ENCODE measurements around the gene RRH.

The RRH gene

DNA sequence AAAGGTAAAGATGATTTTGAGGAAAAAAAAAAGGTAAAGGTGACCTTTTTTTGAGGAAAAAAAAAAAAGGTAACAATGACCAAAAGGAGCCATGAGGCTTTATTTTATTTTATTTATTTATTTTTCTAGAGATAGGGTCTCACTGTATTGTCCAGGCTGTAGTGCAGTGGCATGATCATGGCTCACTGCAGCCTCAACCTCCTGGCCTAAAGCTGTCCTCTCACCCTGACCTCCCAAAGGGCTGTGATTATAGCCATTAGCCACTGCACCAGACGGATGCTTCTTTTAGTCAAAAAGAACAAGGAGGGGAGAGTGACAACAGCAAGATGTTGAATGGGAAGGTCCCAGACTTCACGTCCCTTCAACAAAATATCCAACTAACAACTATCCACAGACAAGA is 50.6 kb downstream of the RRH start:
- TF ChIP-seq, protein P1, sequence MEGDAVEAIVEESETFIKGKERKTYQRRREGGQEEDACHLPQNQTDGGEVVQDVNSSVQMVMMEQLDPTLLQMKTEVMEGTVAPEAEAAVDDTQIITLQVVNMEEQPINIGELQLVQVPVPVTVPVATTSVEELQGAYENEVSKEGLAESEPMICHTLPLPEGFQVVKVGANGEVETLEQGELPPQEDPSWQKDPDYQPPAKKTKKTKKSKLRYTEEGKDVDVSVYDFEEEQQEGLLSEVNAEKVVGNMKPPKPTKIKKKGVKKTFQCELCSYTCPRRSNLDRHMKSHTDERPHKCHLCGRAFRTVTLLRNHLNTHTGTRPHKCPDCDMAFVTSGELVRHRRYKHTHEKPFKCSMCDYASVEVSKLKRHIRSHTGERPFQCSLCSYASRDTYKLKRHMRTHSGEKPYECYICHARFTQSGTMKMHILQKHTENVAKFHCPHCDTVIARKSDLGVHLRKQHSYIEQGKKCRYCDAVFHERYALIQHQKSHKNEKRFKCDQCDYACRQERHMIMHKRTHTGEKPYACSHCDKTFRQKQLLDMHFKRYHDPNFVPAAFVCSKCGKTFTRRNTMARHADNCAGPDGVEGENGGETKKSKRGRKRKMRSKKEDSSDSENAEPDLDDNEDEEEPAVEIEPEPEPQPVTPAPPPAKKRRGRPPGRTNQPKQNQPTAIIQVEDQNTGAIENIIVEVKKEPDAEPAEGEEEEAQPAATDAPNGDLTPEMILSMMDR (IDR thresholded peaks at IDR 0.05; ENCODE audit: control extremely low read depth, extremely low read depth, low read depth, missing control alignments) = no peak
- CTCF ChIA-PET = no interaction called here
- POLR2A ChIA-PET = no interaction called here
- no peak for DNase-seq (ENCODE audit: extremely low spot score)

DNA sequence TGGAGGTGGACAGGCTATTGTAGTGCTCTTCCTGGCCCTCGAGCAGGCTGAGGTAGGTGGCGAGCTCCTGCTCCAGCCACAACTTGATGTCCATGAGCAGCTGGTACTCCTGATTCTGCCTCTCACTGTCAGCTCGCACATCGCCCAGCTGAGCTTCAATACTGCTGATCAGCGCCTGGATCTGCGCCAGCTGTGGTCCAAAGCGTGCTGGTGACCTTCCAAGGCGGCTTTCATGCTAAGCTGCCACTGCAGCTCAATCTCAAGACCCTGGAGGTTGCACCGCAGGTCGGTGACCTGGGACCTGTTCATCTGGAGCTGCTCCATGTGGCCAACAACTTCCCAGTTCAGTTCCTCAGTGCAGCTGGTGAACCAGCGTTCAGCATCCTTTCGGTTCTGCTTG is 51.3 kb downstream of the RRH start:
- ChIA-PET CTCF (no interaction called here), POLR2A (no interaction called here)
- TF ChIP-seq, protein P1 (IDR thresholded peaks at IDR 0.05; ENCODE audit: control extremely low read depth, extremely low read depth, low read depth, missing control alignments) = no peak
- no peak for DNase-seq (ENCODE audit: extremely low spot score)

DNA sequence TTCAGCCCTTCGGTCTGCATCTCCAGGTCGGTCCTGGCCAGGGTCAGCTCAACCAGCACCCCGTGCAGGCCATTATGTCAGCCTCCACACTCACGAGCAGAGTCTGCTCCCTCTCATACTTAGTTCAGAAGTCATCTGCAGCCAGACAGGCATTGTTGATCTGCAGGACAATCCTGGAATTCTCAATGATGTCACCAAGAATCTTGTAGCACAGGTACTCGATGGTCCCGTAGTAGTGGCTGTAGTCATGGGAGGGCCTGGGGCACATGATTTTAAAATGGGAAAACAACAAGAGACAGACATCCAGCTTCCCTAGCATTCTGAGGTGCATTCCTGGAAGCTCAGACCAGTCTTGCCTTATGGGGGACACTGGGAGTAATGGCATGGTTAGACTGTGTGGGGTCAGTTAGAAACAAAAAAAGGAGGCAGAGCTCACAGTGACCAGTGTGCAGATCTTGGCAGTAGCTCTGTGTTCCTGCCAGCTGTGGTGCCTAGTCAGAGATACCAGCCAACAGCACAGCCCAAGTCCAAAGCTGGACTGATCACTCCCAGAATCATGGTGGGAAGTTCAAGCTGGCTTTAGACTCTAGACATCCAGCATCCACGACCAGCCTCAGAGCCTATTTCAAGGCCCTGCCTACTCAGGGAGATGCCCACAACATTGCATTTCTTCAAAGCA is 52.0 kb downstream of the RRH start:
- TF ChIP-seq, protein P1 (IDR thresholded peaks at IDR 0.05; ENCODE audit: control extremely low read depth, extremely low read depth, low read depth, missing control alignments) = no peak
- POLR2A ChIA-PET = no interaction called here
- DNase-seq (ENCODE audit: extremely low spot score) = no peak
- CTCF ChIA-PET = no interaction called here

DNA sequence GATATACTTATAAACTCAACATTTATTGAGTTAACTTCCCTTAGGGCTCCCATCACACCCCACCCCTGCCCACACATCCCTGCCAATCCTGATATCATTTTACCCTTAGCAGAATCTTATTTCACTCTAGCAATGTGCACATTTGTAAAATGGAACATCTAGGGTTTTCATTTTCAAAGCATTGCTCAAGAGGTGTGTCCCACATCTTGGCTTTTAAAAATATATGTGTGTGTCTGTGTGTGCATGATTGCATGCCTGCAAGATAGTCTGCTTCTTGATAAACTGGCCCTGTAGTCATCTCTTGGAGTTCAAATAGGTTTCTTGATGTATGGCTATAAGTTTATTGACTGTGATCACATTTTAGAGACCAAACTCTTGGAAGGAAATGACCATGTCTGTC is 58.5 kb downstream of the RRH start:
- ChIA-PET POLR2A (no interaction called here), CTCF (no interaction called here)
- TF ChIP-seq, protein P1 (IDR thresholded peaks at IDR 0.05; ENCODE audit: control extremely low read depth, extremely low read depth, low read depth, missing control alignments) = no peak
- DNase-seq (ENCODE audit: extremely low spot score) = no peak

DNA sequence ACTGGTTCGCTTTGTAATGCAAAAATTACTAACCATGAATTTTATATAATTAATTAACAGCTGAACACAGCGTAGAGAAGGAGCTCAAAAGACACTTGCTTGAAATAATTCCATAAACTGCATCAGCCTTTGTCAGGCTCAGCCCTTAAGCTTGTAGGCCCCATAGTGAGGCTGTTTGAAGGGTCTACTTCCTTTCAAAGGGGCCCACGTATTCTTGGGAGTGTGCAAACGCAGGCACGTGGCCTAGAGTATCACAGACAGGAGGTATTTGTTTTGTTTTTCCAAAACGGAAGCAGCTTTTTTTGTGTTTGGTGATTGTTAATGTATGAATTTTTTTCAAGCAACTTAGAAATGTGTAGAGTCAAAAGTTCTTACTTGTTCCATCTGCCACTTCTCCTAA is 59.3 kb downstream of the RRH start:
- no peak for DNase-seq (ENCODE audit: extremely low spot score)
- ChIA-PET CTCF (no interaction called here), POLR2A (no interaction called here)
- TF ChIP-seq, protein P1 (IDR thresholded peaks at IDR 0.05; ENCODE audit: control extremely low read depth, extremely low read depth, low read depth, missing control alignments) = no peak

DNA sequence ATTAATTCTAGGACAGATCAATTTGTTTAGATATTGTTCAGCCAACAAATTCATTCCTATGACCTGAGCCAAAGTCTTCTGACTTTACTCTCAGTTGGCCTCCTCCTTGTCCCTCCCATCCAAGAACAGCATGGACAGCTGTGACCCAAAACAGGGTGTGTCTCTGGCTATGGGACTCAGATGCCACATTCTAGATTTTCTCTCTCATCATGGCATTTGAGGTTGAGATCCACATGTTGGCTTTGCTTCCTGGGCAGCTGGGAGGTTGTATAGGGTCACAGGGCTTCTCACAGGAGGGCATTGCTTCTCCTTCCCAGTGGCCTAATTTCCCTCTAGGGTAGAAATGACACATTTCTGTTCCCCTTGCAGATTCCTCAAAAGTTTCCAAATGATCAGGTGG is 62.3 kb downstream of the RRH start:
- ChIA-PET POLR2A (no interaction called here), CTCF (interaction anchor here (1.5 kb wide), 1 partner anchor 16 kb away, joined by 4 read pairs; no protein-coding TSS in a partner anchor)
- no peak for DNase-seq (ENCODE audit: extremely low spot score)
- TF ChIP-seq, protein P1 (IDR thresholded peaks at IDR 0.05; ENCODE audit: control extremely low read depth, extremely low read depth, low read depth, missing control alignments) = no peak
